Peyer's patch (tissue), 4 donors: ENCODE data around the gene CDC42SE2. TPM values are rescaled to one million over a fixed set of nuclear protein-coding genes. Genes with fewer than 3 reads are reported as not detected.

Source experiments
- DNase-seq, 3 donors: peaks; one replicate each; pipeline ENCODE4 v3.0.0-alpha.2; 2017 to 2019
- H3K27ac ChIP-seq, 4 donors: fragments of 200-600 bp; sonication (generic); one replicate each; pipeline ENCODE4 v1.5.1; 2016 to 2019
- H3K27me3 ChIP-seq, 2 donors: fragments of 200-600 bp; sonication (generic); one replicate each; pipeline ENCODE4 v1.5.1; 2019
- H3K36me3 ChIP-seq, 3 donors: fragments of 200-600 bp; sonication (generic); one replicate each; pipeline ENCODE4 v1.5.1; 2016 to 2019
- H3K4me1 ChIP-seq, 4 donors: fragments of 200-600 bp; sonication (generic); one replicate each; pipeline ENCODE4 v1.5.1; 2016 to 2019
- H3K4me3 ChIP-seq, 4 donors: fragments of 200-600 bp; sonication (generic); 1 replicate in 3 of 4; 2 replicates in 1 of 4; pipeline ENCODE4 v1.5.1; 2016 to 2019; ENCODE audit warnings: mild to moderate bottlenecking in 1 of 4
- H3K9me3 ChIP-seq, 4 donors: fragments of 200-600 bp; sonication (generic); one replicate each; pipeline ENCODE4 v1.5.1; 2016 to 2019; ENCODE audit warnings: mild to moderate bottlenecking in 1 of 4
- CTCF ChIP-seq, 6 experiments: fragments of 450-650 bp in 4 of 6; fragments of 200-600 bp in 2 of 6; sonication (generic) in 1 of 6; IDR thresholded peaks; one replicate each; pipeline ENCODE4 v1.5.1; 2017 to 2019; ENCODE audit warnings: antibody characterized with exemption in 6 of 6, mild to moderate bottlenecking in 3 of 6, moderate library complexity in 1 of 6
- POLR2A ChIP-seq, 2 donors: fragments of 450-650 bp; IDR thresholded peaks; one replicate each; pipeline ENCODE4 v1.5.1; 2017; ENCODE audit warnings: antibody characterized with exemption in 2 of 2, mild to moderate bottlenecking in 2 of 2, moderate library complexity in 2 of 2
- total RNA-seq, 4 donors: library from RNA; depleted of rRNA; stranded (reverse); fragments of >200 nt; gene quantifications; one replicate each; pipeline ENCODE4 v1.1.0, GENCODE V29; 2016

The CDC42SE2 gene
- total RNA-seq = 100 to 1,000 TPM in 2 of 4 donors, 10 to 100 TPM in 2; 49.9 to 125 (median 91.4) TPM

GRCh38 chr5:131263648-131264450, at the start of gene CDC42SE2:
Gene CDC42SE2, plus strand, starts transcription at chr5:131264053. Its CDS starts 95,441 bp downstream, at chr5:131359494.
- Histone ChIP-seq H3K4me1 (peaks cover 0 to 18% (median 2%) of the 10 kb centered on the region in 4 donors), H3K4me3 (peak within 1 kb of the TSS; percentile 68 to 99 (median 92)), H3K27me3 (no peaks in the 10 kb centered on the region), H3K9me3 (no peaks in the 10 kb centered on the region), H3K27ac (peak within 1 kb of the TSS; percentile 87 to 98 (median 94)), H3K36me3 (no peaks in the 10 kb centered on the region)
- TF ChIP-seq CTCF (IDR thresholded peaks at IDR 0.05) (peak in 2 of 6 experiments; percentile 13 to 27), POLR2A (IDR thresholded peaks at IDR 0.05) (peak; percentile 97 to 99)
- DNase-seq = peak; percentile 88 to 94 (median 92)

- DNase-seq = no peak
These were observed 49.1 kb upstream of the CDC42SE2 start for GRCh38 chr5:131214609-131215227.

GRCh38 chr5:131217791-131218190, 46.1 kb upstream of the CDC42SE2 start:
- no peak for DNase-seq
- TF ChIP-seq CTCF (IDR thresholded peaks at IDR 0.05) = no peak
- no peak for TF ChIP-seq POLR2A (IDR thresholded peaks at IDR 0.05)
- Histone ChIP-seq H3K4me1 (no peaks in the 10 kb centered on the region), H3K9me3 (no peaks in the 10 kb centered on the region), H3K27ac (no peak overlapping the region), H3K36me3 (no peaks in the 10 kb centered on the region), H3K4me3 (no peak overlapping the region), H3K27me3 (no peaks in the 10 kb centered on the region)

More at GRCh38 chr5:131214609-131215227, 49.1 kb upstream of the CDC42SE2 start:
- no peak overlapping the region for H3K27ac ChIP-seq
- no peaks in the 10 kb centered on the region for H3K36me3 ChIP-seq
- no peaks in the 10 kb centered on the region for H3K27me3 ChIP-seq
- H3K9me3 ChIP-seq = no peaks in the 10 kb centered on the region
- H3K4me1 ChIP-seq = peaks cover 0 to 5% (median 0%) of the 10 kb centered on the region in 4 donors
- TF ChIP-seq POLR2A (IDR thresholded peaks at IDR 0.05) = no peak
- no peak overlapping the region for H3K4me3 ChIP-seq

GRCh38 chr5:131218392-131218791, 45.5 kb upstream of the CDC42SE2 start:
- no peak for TF ChIP-seq POLR2A (IDR thresholded peaks at IDR 0.05)
- no peak for TF ChIP-seq CTCF (IDR thresholded peaks at IDR 0.05)
- no peak for DNase-seq
- H3K9me3 ChIP-seq = no peaks in the 10 kb centered on the region
- H3K27ac ChIP-seq = no peak overlapping the region
- H3K4me3 ChIP-seq = no peak overlapping the region
- H3K27me3 ChIP-seq = no peaks in the 10 kb centered on the region
- H3K4me1 ChIP-seq = no peaks in the 10 kb centered on the region
- no peaks in the 10 kb centered on the region for H3K36me3 ChIP-seq

GRCh38 chr5:131220566-131220965, 43.3 kb upstream of the CDC42SE2 start:
- Histone ChIP-seq H3K9me3 (no peaks in the 10 kb centered on the region), H3K36me3 (no peaks in the 10 kb centered on the region), H3K4me1 (peaks cover 0 to 20% (median 5%) of the 10 kb centered on the region in 4 donors), H3K27me3 (no peaks in the 10 kb centered on the region), H3K4me3 (no peak overlapping the region), H3K27ac (no peak overlapping the region)
- DNase-seq = no peak
- no peak for TF ChIP-seq CTCF (IDR thresholded peaks at IDR 0.05)
- no peak for TF ChIP-seq POLR2A (IDR thresholded peaks at IDR 0.05)
